Activated T-cell treated with anti-CD3 and anti-CD28 coated beads for 1 hour (primary cell): ENCODE results near the gene ZNF70.
A peak's percentile ranks its signal among the peaks of the same experiment; 100 is the strongest.

ENCODE experiments used
- DNase-seq: peaks from one replicate; pipeline ENCODE4 v3.0.0-alpha.2; 2020; ENCODE audit warnings: low read depth

ZNF70 gene

DNA sequence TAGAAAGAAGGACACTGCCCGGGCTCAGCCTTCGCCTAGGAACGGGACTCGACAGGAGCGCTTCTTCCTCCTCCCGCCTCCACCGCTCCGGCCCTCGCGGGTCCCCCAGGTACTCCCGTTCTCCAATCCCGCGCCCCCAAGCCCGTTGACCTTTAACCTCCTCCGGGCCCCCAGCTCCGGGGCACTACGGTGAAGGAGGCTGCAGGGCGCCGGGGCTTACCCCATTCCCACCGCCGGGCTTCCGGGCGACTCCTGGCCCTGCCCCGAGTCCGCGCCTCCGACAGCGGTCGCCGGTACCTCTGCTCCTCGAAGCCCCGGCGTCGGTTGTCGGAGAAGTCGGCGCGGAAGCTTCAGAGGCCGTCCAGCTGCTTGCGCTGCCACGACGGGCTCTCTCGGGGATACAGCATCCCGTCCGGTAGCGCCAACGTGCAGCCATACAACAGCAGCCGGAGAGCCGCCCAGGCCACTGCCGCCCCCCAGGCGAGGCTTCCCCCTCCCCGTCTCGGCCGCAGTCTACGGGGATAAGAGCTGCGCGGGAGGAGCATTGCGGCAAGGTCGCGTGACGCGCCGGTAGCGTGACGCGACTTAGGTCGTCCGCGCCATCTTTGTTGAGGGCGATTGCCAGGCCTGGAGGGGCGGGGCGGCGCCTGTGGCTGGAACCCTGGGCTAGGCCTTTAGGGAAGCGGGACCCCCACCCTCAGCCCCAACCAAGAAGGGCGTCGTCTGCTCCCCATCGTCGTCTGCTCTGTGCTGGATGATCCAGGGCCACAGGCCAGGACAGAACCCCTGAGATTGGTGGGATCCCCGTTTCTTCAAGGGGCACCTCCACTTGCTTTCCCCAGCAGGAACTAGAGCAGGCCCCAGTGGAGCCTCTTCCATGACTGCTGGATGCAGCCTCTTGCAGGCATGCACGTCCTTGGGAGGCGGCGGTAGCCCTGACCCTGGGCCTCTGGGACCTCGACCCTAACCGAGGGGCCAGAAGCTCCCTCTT is 33.8 kb downstream of the ZNF70 start:
- peak; percentile 70 for DNase-seq

DNA sequence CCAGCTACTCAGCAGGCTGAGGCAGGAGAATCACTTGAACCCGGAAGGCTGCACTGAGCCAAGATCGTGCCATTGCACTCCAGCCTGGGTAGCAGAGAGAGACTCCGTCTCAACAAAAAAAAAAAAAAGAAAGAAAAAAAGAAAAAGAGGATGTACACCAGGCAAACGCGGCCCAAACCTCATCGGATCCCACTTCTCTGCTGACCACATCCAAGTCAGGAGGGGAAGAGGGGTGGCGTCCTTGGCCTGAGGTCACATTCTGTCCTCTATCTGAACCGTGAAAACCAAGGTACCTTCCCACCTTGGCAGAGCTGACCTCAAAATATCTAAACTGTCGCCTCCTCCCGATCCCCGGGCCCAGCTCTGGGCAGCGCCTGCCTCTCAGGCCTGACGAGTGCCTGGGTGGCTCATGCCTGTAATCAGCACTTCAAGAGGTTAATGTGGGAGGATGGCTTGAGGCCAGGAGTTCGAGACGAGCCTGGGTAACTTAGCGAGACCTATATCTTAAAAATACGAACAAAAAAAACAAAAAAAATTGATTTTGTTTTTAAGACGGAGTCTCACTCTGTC is 35.0 kb downstream of the ZNF70 start:
- no peak for DNase-seq

DNA sequence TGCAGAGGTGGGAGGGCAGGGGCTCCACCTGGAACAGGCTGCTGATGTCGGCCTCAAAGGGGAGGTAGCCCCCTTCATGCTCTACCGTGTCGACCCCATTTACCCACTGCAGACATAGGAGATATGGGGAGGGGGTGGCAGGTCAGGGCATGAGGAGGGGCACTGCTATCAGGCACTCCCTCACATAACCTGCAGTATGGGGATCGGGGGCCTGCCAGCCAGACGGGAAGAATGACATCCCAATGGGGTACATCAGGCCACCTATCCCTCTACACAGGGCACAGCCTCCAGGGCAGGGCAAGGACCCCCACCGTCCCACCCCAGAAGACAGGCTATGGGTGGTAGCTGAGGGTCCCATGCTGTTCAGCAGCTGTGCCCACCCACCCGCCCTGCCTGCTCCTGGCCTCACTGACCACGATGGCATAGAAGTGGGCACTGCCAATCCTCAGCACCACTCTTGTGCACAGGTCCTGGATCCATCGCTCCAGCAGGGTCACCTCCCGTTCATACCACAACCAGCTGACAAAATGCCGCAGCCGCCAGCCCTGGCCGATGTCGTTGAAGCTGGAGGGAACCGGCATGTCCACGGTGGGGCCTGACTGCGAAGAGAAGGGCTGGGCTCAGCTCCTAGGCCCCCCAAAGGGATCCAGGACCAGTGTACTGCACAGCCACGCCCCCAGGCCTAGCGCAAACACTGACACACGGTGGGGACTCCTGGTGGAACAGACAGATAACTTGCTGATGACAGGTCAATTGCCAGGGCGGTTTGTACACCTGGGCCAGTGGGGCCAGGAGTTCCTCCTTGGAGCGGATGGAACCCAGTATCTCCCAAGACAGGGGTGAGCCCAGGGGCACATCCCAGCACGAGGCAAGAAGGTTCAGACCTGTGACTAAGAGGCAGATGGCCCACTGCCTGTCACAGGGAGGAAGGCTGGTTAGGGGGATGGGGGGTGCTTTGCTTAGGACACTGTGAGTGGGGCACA is 36.0 kb downstream of the ZNF70 start:
- no peak for DNase-seq

DNA sequence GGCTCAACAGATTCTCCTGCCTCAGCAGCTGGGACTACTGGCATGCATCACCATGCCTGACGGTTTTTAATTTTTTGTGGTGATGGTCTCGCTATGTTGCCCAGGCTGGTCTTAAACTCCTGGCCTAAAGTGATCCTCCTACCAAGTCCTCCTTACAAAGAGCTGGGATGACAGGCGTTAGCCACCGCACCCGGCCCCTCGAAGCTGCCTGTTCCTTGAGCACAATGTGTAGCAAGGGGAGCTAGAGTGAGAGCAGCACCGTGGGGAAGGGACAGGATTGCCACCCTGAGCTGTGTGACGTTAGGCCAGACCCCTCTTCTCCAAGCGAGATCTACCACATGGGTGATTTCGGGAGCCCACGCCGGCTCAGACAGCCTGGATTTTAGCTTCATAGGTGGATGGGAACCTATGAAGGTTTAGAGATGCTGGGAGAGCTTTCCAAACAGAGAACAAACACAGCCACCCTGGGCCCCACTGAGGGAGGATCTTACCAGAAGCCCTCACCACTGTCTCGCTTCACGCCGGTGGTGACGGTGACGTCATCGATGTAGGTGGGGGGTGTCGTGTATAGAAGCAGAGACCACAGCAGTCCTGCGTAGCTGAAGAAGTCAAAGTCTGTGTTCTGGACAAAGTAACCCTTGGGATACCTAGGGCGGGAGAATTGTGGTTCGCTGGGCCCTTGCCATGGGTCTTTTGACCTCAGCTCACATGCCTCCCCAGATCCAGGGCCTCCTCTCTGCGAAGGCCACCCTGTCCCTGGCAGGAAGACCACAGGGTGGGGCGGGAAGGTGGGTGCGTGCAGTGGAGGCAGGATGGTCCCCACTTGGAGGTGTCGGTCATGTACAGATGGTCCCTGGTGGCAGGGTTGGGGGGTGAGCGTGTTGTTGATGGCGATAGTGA is 37.0 kb downstream of the ZNF70 start:
- no peak for DNase-seq

DNA sequence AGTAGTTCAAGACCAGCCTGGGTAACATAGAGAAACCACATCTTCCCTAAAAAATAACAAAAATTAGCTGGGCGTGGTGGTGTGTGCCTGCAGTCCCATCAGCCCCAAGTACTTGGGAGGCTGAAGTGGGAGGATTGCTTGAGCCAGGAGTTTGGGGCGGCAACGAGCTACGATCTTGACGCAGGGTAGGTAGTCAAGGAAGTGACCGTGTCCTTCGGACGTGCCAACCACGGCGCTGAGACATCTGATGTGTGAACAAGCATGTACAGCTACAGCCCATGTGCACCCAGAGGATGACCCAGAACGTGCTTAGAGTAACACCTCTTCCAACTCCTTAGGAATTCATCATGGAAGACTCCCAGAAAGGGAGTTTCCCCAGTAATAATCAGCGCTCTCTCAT is 38.7 kb downstream of the ZNF70 start:
- DNase-seq = no peak

DNA sequence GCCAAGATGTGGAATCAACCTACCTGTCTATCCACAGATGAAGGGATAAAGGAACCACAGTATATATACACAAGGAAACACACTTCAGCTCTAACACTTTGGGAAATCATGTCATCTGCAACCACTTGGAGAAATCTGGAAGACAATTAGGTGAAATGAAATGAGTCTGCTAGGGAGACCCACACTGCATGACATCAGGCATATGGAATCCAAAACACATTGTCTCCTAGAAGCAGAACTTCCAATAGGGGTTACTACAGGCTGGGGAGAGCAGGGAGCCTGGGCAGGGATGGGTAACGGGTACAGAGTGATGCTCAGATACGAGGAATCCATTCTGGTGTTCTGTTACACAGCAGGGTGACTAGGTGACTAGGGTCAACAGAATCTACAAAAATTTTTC is 41.8 kb downstream of the ZNF70 start:
- no peak for DNase-seq

DNA sequence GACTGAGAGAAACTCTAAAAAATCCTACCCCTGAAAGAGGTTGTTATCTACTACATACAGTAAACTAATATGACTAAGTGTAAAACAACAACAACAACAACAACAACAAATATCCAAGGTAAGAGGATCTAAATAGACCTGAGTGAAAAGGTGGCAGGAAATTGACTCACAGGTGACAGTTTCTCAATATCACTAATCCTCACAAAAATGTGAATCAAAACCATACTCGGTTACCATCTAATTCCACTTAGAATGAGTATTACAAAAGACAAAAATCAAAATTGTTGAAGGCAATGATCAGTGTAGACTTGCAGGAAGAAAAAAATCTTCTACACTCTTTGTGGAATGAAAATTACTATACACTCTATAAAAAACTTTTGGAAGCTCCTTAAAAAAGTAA is 42.6 kb downstream of the ZNF70 start:
- DNase-seq = no peak

DNA sequence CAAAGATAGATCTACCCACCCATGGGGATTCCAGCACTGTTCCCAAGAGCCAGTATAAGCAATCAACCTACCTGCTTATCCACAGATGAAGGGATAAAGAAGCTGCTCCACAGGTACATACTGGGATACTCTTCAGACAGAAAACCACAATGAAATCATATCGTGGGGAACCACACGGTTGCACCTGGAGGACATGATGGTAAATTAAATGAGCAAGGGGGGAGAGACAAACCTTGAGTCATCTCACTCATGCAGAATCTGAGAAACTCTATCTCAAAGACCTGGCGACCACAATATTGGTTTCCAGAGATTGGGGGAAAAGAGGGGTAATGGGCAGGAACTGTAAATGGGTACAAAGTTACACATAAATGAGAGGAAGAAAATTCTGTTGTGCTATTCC is 45.6 kb downstream of the ZNF70 start:
- DNase-seq = no peak

DNA sequence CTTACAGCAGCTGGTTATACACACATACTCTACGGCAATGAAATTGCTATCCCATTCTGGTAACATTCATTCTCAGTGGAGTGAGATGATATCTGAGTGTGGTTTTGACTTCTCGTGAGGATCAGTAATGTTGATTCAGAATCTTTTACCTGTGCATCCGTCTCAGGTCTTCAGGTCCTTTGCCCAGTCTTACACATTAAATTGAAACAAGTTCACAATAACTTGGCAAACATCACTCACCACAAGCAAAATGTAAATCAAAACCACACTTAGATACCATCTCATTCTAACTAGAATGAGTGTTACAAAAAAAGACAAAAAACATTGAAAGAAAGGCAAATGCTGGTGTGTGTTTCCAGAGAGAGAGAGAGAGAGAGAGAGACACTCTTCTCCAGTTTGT is 46.1 kb downstream of the ZNF70 start:
- no peak for DNase-seq

DNA sequence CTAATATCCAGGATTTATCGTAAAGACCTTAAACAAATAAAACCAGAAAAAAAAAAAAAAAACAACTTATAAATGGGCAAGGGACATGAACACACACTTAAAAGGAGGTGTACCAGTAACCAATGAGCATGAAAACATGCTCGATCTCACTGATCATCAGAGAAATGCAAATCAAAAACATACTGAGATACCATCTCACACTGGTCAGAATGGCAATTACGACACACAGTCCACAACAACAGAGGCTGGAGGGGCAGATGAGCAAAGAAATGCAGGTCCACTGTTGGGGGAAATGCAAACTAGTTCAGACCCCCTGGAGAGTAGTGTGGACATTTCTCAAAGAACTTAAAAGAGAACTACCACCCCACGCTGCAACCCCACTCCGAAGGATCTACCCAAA is 46.9 kb downstream of the ZNF70 start:
- no peak for DNase-seq

DNA sequence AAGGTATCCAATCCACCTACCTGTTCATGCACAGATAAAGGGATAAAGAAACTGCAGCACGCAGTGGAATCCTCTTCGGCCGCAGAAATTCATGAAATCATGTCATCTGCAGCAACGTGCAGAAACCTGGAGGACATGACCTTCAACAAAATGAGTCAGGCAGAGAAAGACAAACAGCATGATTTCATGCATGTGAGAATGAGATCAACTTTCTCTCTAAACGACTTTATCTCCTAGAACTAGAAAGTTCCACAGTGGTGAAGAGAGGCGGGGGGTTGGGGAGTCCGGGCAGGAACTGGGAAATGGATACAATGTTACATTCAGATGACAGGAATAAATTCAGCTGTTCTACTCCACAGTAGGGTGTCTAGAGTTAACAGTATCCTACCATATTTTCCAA is 50.2 kb downstream of the ZNF70 start:
- DNase-seq = no peak

DNA sequence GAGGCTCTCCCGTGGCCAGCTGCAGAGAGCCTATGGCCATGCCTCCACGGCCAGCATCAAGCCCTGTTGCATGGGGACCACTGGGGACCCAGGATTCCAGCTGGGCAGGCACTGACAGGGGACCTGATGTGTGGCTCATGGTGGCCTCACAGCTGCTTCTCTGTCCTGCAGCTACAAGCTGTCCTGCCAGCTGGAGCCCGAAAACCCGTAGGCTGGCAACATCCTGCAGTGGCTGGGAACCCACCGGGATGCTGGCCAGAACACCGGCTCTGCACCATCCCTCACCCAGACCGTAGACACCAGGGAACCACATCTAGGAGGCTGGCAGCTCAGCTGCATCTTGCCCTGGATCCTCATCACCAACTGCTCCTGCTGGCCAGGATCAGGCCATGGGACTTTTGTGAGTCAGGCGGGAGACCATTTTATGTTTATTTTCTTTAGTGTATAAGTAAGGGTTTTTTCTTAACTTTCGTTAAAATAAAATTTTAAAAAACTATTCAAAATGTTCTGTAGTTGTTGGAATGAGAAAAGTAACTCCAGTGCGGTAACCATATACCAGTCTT is 52.2 kb downstream of the ZNF70 start:
- no peak for DNase-seq

DNA sequence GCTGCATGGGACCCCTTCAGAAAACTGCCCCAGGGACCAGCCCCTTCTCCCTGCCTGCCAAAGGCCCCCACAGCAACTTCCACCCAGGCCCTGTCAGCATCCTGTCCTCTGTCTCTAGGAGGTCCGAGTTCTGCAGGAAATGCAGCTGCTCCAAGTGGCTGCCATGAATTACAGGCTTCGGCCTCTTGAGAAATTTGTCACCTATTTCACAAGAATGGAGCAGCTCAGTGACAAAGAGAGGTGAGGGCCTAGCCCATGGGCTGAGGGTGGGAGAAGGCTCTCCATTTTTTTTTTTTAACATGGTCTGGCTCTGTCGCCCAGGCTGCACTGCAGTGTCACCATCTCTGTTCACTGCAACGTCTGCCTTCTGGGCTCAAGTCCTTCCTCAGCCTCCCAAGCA is 52.8 kb downstream of the ZNF70 start:
- DNase-seq = no peak

DNA sequence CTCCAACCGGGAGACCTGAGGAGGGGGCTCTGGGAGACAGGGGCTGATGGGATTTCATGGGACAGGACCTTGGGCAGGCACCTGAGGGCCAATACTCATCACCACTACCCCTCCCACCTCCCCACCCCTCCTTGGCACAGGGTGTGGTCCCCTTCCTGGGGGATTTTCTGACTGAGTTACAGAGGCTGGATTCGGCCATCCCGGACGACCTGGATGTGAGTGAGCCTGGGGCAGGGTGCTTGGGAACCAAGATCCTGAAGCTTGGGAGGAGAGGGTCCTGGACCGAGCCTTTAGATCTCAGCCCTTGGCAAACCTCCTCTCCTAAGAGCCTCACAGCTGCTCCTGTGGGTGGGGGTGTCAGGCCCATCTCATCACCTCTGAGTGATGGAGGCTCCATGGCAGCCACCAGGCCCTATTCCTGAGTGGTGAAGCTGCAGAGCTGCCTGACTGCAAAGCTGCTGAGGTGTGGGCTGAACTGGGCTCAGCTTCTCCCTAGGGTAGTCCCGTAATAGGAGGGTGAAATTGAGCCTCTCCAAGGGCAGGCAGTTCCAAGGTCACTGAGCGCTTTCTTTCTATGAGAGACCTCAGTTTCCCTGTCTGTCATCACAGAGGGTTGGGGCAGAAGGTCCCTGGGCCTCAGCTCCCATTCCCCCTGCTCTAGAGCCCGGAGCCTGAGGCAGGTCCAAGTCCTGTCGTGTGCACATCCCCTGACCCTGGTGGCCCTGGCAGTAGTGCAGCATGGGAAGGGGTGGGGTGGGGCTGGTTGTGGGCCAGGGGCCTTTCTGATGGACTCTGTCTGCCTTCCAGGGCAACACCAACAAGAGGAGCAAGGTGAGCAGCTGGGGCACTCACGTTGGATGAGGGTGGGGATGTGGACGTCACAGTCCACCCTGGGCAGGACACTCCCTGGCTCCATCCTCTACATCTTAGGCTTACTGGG is 53.6 kb downstream of the ZNF70 start:
- DNase-seq = no peak

DNA sequence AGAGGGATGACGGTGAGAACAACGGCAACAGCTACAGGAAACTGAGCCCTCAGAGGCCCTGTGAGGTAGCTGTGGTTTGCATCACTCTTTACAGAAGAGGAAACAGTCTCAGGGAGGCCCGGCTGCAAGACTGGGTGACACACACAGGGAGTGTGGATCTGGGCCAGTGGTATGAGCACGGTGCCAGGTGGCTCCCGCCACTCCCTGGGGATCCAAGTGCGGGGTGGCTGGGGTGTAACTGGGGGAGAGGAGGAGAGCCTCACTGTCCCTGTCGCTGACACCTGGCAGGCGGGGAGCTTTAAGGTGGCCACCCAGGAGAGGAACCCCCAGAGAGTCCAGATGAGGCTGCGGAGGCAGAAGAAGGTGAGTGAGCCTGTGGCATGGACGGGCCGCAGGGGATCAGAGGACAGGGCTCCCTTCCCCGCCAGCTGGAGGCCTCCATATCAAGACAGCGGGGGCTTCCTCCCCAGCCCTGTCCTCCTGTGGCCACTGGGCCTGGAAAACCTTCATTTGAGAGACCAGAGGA is 54.5 kb downstream of the ZNF70 start:
- peak; percentile 62 for DNase-seq

DNA sequence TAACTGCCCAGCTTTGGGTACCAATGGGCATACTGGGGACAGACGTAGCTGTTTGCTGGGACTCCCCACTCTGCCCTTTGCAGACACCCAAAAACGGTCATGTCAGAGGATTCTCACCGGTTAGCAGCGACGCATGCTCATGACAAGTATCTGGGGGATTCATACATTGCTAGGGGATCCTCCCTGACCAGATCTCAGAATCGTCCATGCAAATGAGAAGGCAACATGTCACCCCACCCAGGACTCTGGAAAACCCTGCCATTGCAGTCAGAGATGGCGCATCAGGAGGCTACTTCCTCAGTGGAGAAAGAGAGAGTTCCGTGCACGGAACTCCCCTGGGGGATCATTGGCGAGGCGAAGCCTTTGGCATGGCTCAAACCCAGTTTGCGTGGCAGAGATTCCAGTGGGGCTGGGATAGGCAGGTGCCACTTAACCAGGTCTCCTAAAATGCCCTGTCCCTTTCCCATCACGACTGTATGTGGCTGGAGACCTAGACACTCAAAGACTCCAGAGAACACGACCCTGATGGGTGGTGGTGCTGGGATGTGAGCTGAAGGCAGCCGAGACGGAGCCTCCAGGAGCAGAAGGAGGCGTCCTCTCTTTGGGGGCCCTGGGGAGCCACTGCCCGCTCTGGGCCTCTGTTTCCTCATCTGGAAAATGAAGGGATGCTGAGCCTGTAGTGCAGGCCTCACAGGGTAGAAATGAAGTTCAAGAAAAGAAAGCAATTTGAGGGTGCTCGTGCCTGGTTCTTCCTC is 55.2 kb downstream of the ZNF70 start:
- no peak for DNase-seq

DNA sequence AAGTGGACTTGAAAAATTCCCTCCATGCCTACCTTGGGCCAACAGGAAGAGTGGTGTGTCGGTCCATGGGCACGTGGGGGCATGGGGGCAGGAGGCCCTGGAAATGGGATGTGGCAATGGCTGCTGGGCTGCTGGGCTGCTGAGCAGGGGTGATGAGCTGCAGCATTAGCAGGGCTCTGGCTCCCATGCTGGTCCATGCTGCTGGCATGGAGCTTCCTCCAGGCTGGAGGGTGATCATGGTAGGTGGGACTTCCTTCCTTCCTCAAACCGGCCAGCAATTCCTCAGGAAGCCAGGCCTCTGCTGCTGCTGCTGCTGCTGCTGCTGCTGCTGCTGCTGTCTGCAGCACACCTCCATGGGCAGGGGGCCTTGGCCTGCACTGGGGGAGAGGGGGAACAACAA is 55.8 kb downstream of the ZNF70 start:
- no peak for DNase-seq

DNA sequence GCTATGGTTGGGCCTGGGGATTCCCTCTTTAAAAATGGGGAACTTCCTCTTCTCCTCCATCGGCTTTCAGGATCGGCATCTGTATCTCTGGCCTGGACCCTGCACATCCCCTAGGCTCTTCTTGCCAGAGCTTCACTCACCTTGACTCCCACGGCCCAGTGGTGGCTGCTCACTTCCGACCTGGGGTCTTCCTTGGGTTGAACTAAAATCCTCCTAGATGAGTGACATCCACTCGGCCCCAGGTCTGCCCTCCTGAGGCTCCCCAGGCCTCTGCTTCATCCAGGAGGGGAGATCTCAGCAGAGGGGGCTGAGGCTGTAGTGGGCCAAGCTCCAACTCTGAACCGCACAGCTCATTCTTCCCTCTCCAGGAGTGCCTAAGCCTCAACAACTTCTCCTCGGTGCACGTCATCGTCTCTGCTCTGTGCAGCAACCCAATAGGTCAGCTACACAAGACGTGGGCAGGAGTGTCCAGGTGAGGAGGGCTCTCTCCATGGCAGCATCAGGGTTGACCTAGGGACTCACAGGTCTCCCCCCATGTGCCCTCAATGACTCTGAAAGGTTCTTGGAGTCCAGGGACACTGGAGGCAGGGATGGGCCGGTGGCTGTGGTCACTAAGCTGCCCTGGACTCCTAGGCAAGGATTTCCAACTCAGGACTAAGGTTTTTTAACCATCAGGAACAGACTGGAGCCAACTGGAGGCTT is 56.8 kb downstream of the ZNF70 start:
- DNase-seq = no peak
